ENCODE measurements around the gene NOS3.

Gene NOS3

GRCh38 chr7:150968056-150968733, 22.6 kb upstream of the NOS3 start:
- Histone ChIP-seq H3K36me3 (replicated peaks; ENCODE audit: low read depth, low read length) (no peaks in the 10 kb centered on the region), H3K4me3 (ENCODE audit: low read length) (no peak overlapping the region), H4K20me1 (ENCODE audit: insufficient read depth, low read length) (no peaks in the 10 kb centered on the region), H2AFZ (ENCODE audit: low read depth, low read length) (no peak overlapping the region), H3K9me3 (ENCODE audit: insufficient read depth, low read length) (no peaks in the 10 kb centered on the region), H3K27ac (ENCODE audit: low read length) (no peak overlapping the region), H3K27me3 (ENCODE audit: low read depth, low read length) (no peaks in the 10 kb centered on the region), H3K9ac (ENCODE audit: low read length) (no peak overlapping the region), H3K79me2 (ENCODE audit: low read length) (no peaks in the 10 kb centered on the region), H3K4me1 (ENCODE audit: low read length) (no peaks in the 10 kb centered on the region), H3K4me2 (ENCODE audit: low read length) (no peak overlapping the region)
- TF ChIP-seq, protein P1, sequence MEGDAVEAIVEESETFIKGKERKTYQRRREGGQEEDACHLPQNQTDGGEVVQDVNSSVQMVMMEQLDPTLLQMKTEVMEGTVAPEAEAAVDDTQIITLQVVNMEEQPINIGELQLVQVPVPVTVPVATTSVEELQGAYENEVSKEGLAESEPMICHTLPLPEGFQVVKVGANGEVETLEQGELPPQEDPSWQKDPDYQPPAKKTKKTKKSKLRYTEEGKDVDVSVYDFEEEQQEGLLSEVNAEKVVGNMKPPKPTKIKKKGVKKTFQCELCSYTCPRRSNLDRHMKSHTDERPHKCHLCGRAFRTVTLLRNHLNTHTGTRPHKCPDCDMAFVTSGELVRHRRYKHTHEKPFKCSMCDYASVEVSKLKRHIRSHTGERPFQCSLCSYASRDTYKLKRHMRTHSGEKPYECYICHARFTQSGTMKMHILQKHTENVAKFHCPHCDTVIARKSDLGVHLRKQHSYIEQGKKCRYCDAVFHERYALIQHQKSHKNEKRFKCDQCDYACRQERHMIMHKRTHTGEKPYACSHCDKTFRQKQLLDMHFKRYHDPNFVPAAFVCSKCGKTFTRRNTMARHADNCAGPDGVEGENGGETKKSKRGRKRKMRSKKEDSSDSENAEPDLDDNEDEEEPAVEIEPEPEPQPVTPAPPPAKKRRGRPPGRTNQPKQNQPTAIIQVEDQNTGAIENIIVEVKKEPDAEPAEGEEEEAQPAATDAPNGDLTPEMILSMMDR (IDR thresholded peaks at IDR 0.05; ENCODE audit: low read depth, low read length) = no peak
- TF ChIP-seq EZH2phosphoT487 (IDR thresholded peaks at IDR 0.05; ENCODE audit: low read depth) = no peak

DNA sequence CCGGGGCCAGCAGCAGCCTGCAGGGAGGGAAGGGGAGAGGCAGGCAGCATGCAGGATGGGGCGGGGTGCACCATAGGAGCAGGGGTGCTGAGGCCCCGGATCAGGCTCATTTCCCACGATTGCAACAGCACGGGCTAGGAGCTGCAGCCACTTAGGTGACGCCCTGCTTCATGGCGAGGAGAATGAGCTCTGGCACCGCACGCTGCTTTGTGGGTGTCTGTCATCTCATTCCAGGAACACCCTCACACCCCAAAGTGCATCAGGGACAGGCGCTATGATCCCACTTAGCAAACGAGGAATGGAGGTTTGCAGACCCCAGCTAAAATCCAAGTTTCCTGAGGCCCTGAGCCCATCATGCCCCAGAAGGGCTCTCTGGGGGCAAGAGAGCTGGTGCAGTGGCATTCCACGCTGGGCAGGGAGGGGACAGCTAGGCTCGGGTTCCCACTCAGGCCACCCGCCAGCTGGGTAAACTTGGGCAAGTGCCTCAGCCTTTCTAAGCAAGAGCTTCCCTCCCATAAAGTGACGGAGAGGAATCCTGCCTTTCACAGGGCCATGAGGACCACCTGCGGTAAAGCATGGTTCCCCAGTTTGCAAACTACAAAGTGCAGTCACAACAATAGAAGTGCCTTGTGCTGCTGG, 22.0 kb upstream of the NOS3 start:
- Histone ChIP-seq H3K4me1 (ENCODE audit: low read length) (no peaks in the 10 kb centered on the region), H3K4me2 (ENCODE audit: low read length) (no peak overlapping the region), H3K27ac (ENCODE audit: low read length) (no peak overlapping the region), H4K20me1 (ENCODE audit: insufficient read depth, low read length) (no peaks in the 10 kb centered on the region; the same call in 1 of the 2 replicates), H3K9me3 (ENCODE audit: insufficient read depth, low read length) (no peaks in the 10 kb centered on the region), H3K9ac (ENCODE audit: low read length) (no peak overlapping the region), H2AFZ (ENCODE audit: low read depth, low read length) (no peak overlapping the region), H3K4me3 (ENCODE audit: low read length) (no peak overlapping the region), H3K79me2 (ENCODE audit: low read length) (no peaks in the 10 kb centered on the region), H3K36me3 (replicated peaks; ENCODE audit: low read depth, low read length) (no peaks in the 10 kb centered on the region), H3K27me3 (ENCODE audit: low read depth, low read length) (no peaks in the 10 kb centered on the region)
- TF ChIP-seq, protein P1 (IDR thresholded peaks at IDR 0.05; ENCODE audit: low read depth, low read length) = no peak
- TF ChIP-seq EZH2phosphoT487 (IDR thresholded peaks at IDR 0.05; ENCODE audit: low read depth) = no peak

GRCh38 chr7:150969475-150969874, 21.3 kb upstream of the NOS3 start:
- Histone ChIP-seq H3K4me3 (ENCODE audit: low read length) (no peak overlapping the region), H4K20me1 (ENCODE audit: insufficient read depth, low read length) (no peaks in the 10 kb centered on the region; the same call in 1 of the 2 replicates), H3K9me3 (ENCODE audit: insufficient read depth, low read length) (no peaks in the 10 kb centered on the region), H3K4me2 (ENCODE audit: low read length) (no peak overlapping the region), H3K27me3 (ENCODE audit: low read depth, low read length) (no peaks in the 10 kb centered on the region), H3K27ac (ENCODE audit: low read length) (no peak overlapping the region), H3K79me2 (ENCODE audit: low read length) (no peaks in the 10 kb centered on the region), H3K9ac (ENCODE audit: low read length) (no peak overlapping the region), H2AFZ (ENCODE audit: low read depth, low read length) (no peak overlapping the region), H3K4me1 (ENCODE audit: low read length) (peaks cover 4% of the 10 kb centered on the region), H3K36me3 (replicated peaks; ENCODE audit: low read depth, low read length) (no peaks in the 10 kb centered on the region)
- TF ChIP-seq, protein P1 (IDR thresholded peaks at IDR 0.05; ENCODE audit: low read depth, low read length) = no peak
- no peak for TF ChIP-seq EZH2phosphoT487 (IDR thresholded peaks at IDR 0.05; ENCODE audit: low read depth)

DNA sequence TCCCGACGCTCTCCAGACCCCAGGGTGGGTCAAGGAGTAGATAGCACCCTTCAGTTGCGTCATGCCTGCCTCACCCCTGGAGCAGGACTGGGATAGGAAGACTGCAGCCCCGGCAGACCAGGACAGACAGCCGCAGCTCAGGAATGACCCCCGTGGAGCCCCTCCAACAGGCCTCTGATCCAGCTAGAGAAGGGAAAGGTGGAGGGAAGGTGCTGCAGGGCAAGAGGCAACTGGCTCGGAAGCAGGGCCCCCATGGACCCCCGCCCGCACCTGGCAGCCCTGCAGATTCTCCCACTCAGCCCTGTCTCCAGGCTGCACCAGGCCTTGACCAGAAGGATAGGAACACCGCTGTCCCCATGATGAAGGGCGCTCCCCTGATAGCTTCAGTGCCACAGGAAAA, 20.4 kb upstream of the NOS3 start:
- no peak overlapping the region for H3K4me3 ChIP-seq (ENCODE audit: low read length)
- no peak overlapping the region for H3K9ac ChIP-seq (ENCODE audit: low read length)
- no peak overlapping the region for H3K27ac ChIP-seq (ENCODE audit: low read length)
- no peaks in the 10 kb centered on the region for H3K9me3 ChIP-seq (ENCODE audit: insufficient read depth, low read length)
- H2AFZ ChIP-seq (ENCODE audit: low read depth, low read length) = no peak overlapping the region
- peaks cover 7% of the 10 kb centered on the region for H3K4me1 ChIP-seq (ENCODE audit: low read length)
- H3K36me3 ChIP-seq (replicated peaks; ENCODE audit: low read depth, low read length) = no peaks in the 10 kb centered on the region
- no peaks in the 10 kb centered on the region; the same call in 1 of the 2 replicates for H4K20me1 ChIP-seq (ENCODE audit: insufficient read depth, low read length)
- TF ChIP-seq, protein P1 (IDR thresholded peaks at IDR 0.05; ENCODE audit: low read depth, low read length) = no peak
- no peak for TF ChIP-seq EZH2phosphoT487 (IDR thresholded peaks at IDR 0.05; ENCODE audit: low read depth)
- H3K4me2 ChIP-seq (ENCODE audit: low read length) = no peak overlapping the region
- H3K27me3 ChIP-seq (ENCODE audit: low read depth, low read length) = no peaks in the 10 kb centered on the region
- no peaks in the 10 kb centered on the region for H3K79me2 ChIP-seq (ENCODE audit: low read length)

Measured in OCI-LY3 (cell line).